ENCODE measurements around the gene PRKCA.
"Not testable (repeated sequence)": the region's sequence is repeated elsewhere in the genome, so short reads cannot be mapped to it uniquely, and the experiment has no call there.

The PRKCA gene

GRCh38 chr17:66301864-66302741 is at the start of gene PRKCA:
Gene PRKCA, plus strand, starts transcription at chr17:66302613.
- peak within 1 kb of the TSS; percentile 85 for H3K4me3 ChIP-seq (ENCODE audit: severe bottlenecking)
- ATAC-seq (ENCODE audit: low read depth) (peak; percentile 66), DNase-seq (ENCODE audit: low spot score) (peak; percentile 74)
- H3K27me3 ChIP-seq (ENCODE audit: insufficient read depth, poor library complexity, severe bottlenecking) = no peaks in the 10 kb centered on the region
- peak within 1 kb of the TSS; percentile 19 for H3K27ac ChIP-seq (ENCODE audit: poor library complexity, severe bottlenecking)
- peaks cover 15% of the 10 kb centered on the region for H3K4me1 ChIP-seq (ENCODE audit: insufficient read depth, poor library complexity, severe bottlenecking)
- H3K9me3 ChIP-seq (ENCODE audit: severe bottlenecking) = no peaks in the 10 kb centered on the region
- no peak for TF ChIP-seq CTCF (IDR thresholded peaks at IDR 0.05; ENCODE audit: poor library complexity, severe bottlenecking)
- H3K36me3 ChIP-seq (ENCODE audit: low read depth) = 0 out of 2 replicates have a peak, but pooled peaks cover 3% of the 10 kb centered on the region

- H3K4me1 ChIP-seq (ENCODE audit: insufficient read depth, poor library complexity, severe bottlenecking); H3K4me3 ChIP-seq (ENCODE audit: severe bottlenecking); ATAC-seq (ENCODE audit: low read depth); H3K27ac ChIP-seq (ENCODE audit: poor library complexity, severe bottlenecking); H3K36me3 ChIP-seq (ENCODE audit: low read depth); DNase-seq (ENCODE audit: low spot score); H3K27me3 ChIP-seq (ENCODE audit: insufficient read depth, poor library complexity, severe bottlenecking); H3K9me3 ChIP-seq (ENCODE audit: severe bottlenecking): not testable (repeated sequence)
These were observed 49.0 kb upstream of the PRKCA start for GRCh38 chr17:66253458-66253857.

- no peaks in the 10 kb centered on the region for H3K9me3 ChIP-seq (ENCODE audit: severe bottlenecking)
- TF ChIP-seq CTCF (IDR thresholded peaks at IDR 0.05; ENCODE audit: poor library complexity, severe bottlenecking) = peak; percentile 88
- DNase-seq (ENCODE audit: low spot score) (no peak), ATAC-seq (ENCODE audit: low read depth) (peak; percentile 74)
- H3K27me3 ChIP-seq (ENCODE audit: insufficient read depth, poor library complexity, severe bottlenecking) = no peaks in the 10 kb centered on the region
- no peak overlapping the region for H3K4me3 ChIP-seq (ENCODE audit: severe bottlenecking)
- no peaks in the 10 kb centered on the region for H3K4me1 ChIP-seq (ENCODE audit: insufficient read depth, poor library complexity, severe bottlenecking)
- no peak overlapping the region for H3K27ac ChIP-seq (ENCODE audit: poor library complexity, severe bottlenecking)
- no peaks in the 10 kb centered on the region for H3K36me3 ChIP-seq (ENCODE audit: low read depth)
These were observed 47.3 kb upstream of the PRKCA start for GRCh38 chr17:66255112-66255511.

- H3K36me3 ChIP-seq (ENCODE audit: low read depth) = no peaks in the 10 kb centered on the region
- DNase-seq (ENCODE audit: low spot score) (no peak), ATAC-seq (ENCODE audit: low read depth) (no peak)
- no peaks in the 10 kb centered on the region for H3K27me3 ChIP-seq (ENCODE audit: insufficient read depth, poor library complexity, severe bottlenecking)
- H3K4me3 ChIP-seq (ENCODE audit: severe bottlenecking) = no peak overlapping the region
- H3K27ac ChIP-seq (ENCODE audit: poor library complexity, severe bottlenecking) = no peak overlapping the region
- no peak for TF ChIP-seq CTCF (IDR thresholded peaks at IDR 0.05; ENCODE audit: poor library complexity, severe bottlenecking)
- no peaks in the 10 kb centered on the region for H3K4me1 ChIP-seq (ENCODE audit: insufficient read depth, poor library complexity, severe bottlenecking)
- H3K9me3 ChIP-seq (ENCODE audit: severe bottlenecking) = no peaks in the 10 kb centered on the region
These were observed 46.9 kb upstream of the PRKCA start for GRCh38 chr17:66255527-66255971.

- Histone ChIP-seq H3K36me3 (ENCODE audit: low read depth) (no peaks in the 10 kb centered on the region), H3K27me3 (ENCODE audit: insufficient read depth, poor library complexity, severe bottlenecking) (no peaks in the 10 kb centered on the region), H3K9me3 (ENCODE audit: severe bottlenecking) (no peaks in the 10 kb centered on the region), H3K4me1 (ENCODE audit: insufficient read depth, poor library complexity, severe bottlenecking) (no peaks in the 10 kb centered on the region), H3K27ac (ENCODE audit: poor library complexity, severe bottlenecking) (no peak overlapping the region), H3K4me3 (ENCODE audit: severe bottlenecking) (no peak overlapping the region)
- no peak for TF ChIP-seq CTCF (IDR thresholded peaks at IDR 0.05; ENCODE audit: poor library complexity, severe bottlenecking)
- DNase-seq (ENCODE audit: low spot score) (no peak), ATAC-seq (ENCODE audit: low read depth) (no peak)
These were observed 42.1 kb upstream of the PRKCA start for GRCh38 chr17:66260275-66260674.

Measured in RWPE2 (cell line).